Naive thymus-derived CD8-positive, alpha-beta T cell (primary cell): ENCODE data around the gene YY1. TPM values are rescaled to one million over a fixed set of nuclear protein-coding genes. Genes with fewer than 3 reads are reported as not detected.

Experiments
- ATAC-seq, 2 donors: fragments of 150-1000 bp; cut with Tn5 transposase in 1 of 2; sonication (Bioruptor Pico), chemical (Tn5 transposase) in 1 of 2; 1 replicate in 1 of 2; 2 replicates in 1 of 2; pipeline ENCODE4 v1.10.0; 2021; ENCODE audit warnings: mild to moderate bottlenecking in 2 of 2, moderate library complexity in 2 of 2
- POLR2A ChIA-PET: fragments of 350-600 bp; sonication (Branson Sonifier 250); formaldehyde crosslinking; loops from one replicate; lab custom pipeline; 2021; ENCODE audit warnings: antibody characterized with exemption; lab: Charles Lee
- DNase-seq, 10 donors: peaks; one replicate each; pipeline versions ENCODE4 v3.0.0 to v3.0.0-alpha.2; 2020 to 2022
- H3K27ac Mint-ChIP-seq, 10 donors: one replicate each; pipeline ENCODE4 v1.8.0; 2020 to 2022; ENCODE audit warnings: mild to moderate bottlenecking in 10 of 10, mixed read lengths in 10 of 10, moderate library complexity in 4 of 10, inconsistent platforms in 1 of 10
- H3K27me3 Mint-ChIP-seq, 5 donors: one replicate each; pipeline ENCODE4 v1.8.0; 2021 to 2022; ENCODE audit warnings: mixed read lengths in 5 of 5
- H3K36me3 Mint-ChIP-seq, 3 donors: one replicate each; pipeline ENCODE4 v1.8.0; 2020 to 2022; ENCODE audit warnings: mixed read lengths in 3 of 3, mild to moderate bottlenecking in 2 of 3, inconsistent platforms in 1 of 3
- H3K4me1 Mint-ChIP-seq, 4 donors: one replicate each; pipeline ENCODE4 v1.8.0; 2021 to 2022; ENCODE audit warnings: mixed read lengths in 4 of 4
- H3K4me3 Mint-ChIP-seq, 10 donors: one replicate each; pipeline ENCODE4 v1.8.0; 2020 to 2022; ENCODE audit warnings: mild to moderate bottlenecking in 10 of 10, mixed read lengths in 10 of 10, moderate library complexity in 6 of 10, inconsistent platforms in 1 of 10
- H3K9me3 Mint-ChIP-seq, 9 donors: one replicate each; pipeline ENCODE4 v1.8.0; 2020 to 2022; ENCODE audit warnings: mixed read lengths in 9 of 9, mild to moderate bottlenecking in 3 of 9, inconsistent platforms in 1 of 9, moderate library complexity in 1 of 9
- microRNA-seq: library from miRNA; unstranded; fragments of <30 nt; microRNA quantifications from one replicate; pipeline ENCODE4 v1.2.0, GENCODE V29; 2022; ENCODE audit warnings: borderline microRNAs expressed
- polyA plus RNA-seq, 3 donors: library from polyadenylated mRNA; unstranded; fragments of 300-500 nt; fragmentation: Illumina TruSeq; gene quantifications; one replicate each; pipeline ENCODE4 v1.2.3, GENCODE V29; 2021
- total RNA-seq, 8 experiments: library from RNA in 2 of 8; stranded (reverse) in 2 of 8; gene quantifications; one replicate each; pipeline ENCODE4 v1.2.3 and lab custom pipeline; 2021 to 2026

The YY1 gene
- total and polyA plus RNA-seq, 5 experiments from 2014 or later = 15.0 to 102 (median 16.5) TPM

GRCh38 chr14:100330388-100330931 is 91.5 kb downstream of the YY1 start:
- peaks cover 0 to 8% (median 0%) of the 10 kb centered on the region in 3 donors for H3K36me3 Mint-ChIP-seq
- no peak overlapping the region for H3K27ac Mint-ChIP-seq
- POLR2A ChIA-PET = interaction anchor here (0.6 kb wide), 1 partner anchor 76 kb away, joined by 4 read pairs; no protein-coding TSS in a partner anchor
- no peaks in the 10 kb centered on the region for H3K4me1 Mint-ChIP-seq
- DNase-seq (no peak), ATAC-seq (no peak)
- H3K4me3 Mint-ChIP-seq = no peak overlapping the region
- no peaks in the 10 kb centered on the region for H3K9me3 Mint-ChIP-seq
- H3K27me3 Mint-ChIP-seq = no peaks in the 10 kb centered on the region

GRCh38 chr14:100332071-100332639 is 93.2 kb downstream of the YY1 start:
- Mint-ChIP-seq H3K9me3 (no peaks in the 10 kb centered on the region), H3K4me1 (no peaks in the 10 kb centered on the region), H3K36me3 (peaks cover 0 to 21% (median 3%) of the 10 kb centered on the region in 3 donors), H3K4me3 (no peak overlapping the region), H3K27ac (no peak overlapping the region), H3K27me3 (no peaks in the 10 kb centered on the region)
- no peak for DNase-seq
- no peak for ATAC-seq
- POLR2A ChIA-PET = no interaction called here

Small RNAs within 50 kb of the gene (microRNA-seq; reads per million reads assigned to microRNA genes)
- 20.5 reads per million, percentile 42 among the genes with 10 or more reads in this experiment for gene MIR345
- not detected for gene MIR6764

Other genes with a start within 250 kb of the YY1 start
- 1,000 to 10,000 TPM; 1,491 to 1,493 TPM for gene EVL, start 173.7 kb upstream of the YY1 start, total RNA-seq
- 100 to 1,000 TPM; 111 to 153 (median 148) TPM for gene EVL, start 173.7 kb upstream of the YY1 start, polyA plus RNA-seq
- under 1 TPM in 1 of 2 experiments, not detected in 1; 0.49 TPM for gene DEGS2, start 79.5 kb upstream of the YY1 start, total RNA-seq
- gene DEGS2, start 79.5 kb upstream of the YY1 start, polyA plus RNA-seq = 1 to 10 TPM in 2 of 3 donors, under 1 TPM in 1; 0.39 to 1.1 (median 1.0) TPM
- 10 to 100 TPM; 16.1 to 18.5 TPM for gene SLC25A29, start 67.3 kb downstream of the YY1 start, total RNA-seq
- 1 to 10 TPM; 2.7 to 8.8 (median 4.1) TPM for gene SLC25A29, start 67.3 kb downstream of the YY1 start, polyA plus RNA-seq
- not detected for gene SLC25A47, start 84.2 kb downstream of the YY1 start, total RNA-seq
- not detected for gene SLC25A47, start 84.2 kb downstream of the YY1 start, polyA plus RNA-seq
- 1 to 10 TPM; 6.2 to 6.6 TPM for gene WDR25, start 137.3 kb downstream of the YY1 start, total RNA-seq
- gene WDR25, start 137.3 kb downstream of the YY1 start, polyA plus RNA-seq = 10 to 100 TPM in 2 of 3 donors, 1 to 10 TPM in 1; 8.3 to 11.9 (median 10.7) TPM